GM18873 (cell line): ENCODE results near the gene WWOX.

ENCODE experiments used
- ATAC-seq: cut with Tn5 transposase; IDR thresholded peaks from one replicate; pipeline ENCODE4 v1.9.1; 2021; ENCODE audit warnings: mild to moderate bottlenecking, moderate library complexity, moderate number of reproducible peaks; ENCODE audit not compliant: unreplicated experiment, low FRiP score

The WWOX gene

GRCh38 chr16:79154086-79154485 is 1054.6 kb downstream of the WWOX start:
- ATAC-seq: no peak

- ATAC-seq: no peak
Observed at GRCh38 chr16:79155471-79155870, 1056.0 kb downstream of the WWOX start.

DNA sequence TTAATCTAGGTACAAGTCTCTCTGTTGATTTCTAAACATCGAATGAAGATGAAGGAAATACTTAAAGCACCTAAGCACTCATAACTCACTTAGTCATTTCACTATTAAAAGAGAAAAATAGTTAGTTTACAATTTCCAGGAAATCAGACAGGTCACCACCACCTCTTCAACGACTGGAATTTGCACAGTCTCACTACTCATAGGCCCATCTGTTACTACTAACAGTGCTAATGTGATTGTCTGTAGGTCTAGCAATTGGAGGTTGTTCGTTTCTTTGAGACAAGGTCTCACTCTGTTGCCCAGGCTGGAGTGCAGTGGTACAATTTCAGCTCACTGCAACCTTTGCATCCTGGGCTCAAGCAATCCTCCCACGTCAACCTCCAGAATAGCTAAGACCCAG is 1056.5 kb downstream of the WWOX start:
- ATAC-seq: no peak

- no peak for ATAC-seq
Observed at GRCh38 chr16:79156761-79157160, 1057.3 kb downstream of the WWOX start.

DNA sequence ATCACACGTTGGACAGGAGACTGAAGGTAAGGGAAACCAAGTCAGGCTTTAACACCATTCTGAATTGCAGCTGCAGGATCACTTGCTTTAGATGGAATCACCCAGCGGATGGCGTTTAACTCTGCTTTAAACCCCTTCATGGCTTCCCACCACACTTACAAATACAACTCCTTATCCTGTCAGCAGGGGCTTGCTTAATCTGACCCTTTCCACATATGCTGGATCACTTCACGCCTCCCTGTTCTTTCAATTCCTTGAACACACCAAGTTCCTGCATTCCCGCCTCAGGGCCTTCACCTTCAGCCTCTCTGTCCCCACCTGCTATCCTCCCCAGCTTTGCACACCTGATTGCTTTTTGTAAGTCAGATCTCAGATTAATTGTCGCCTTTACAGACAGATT is 1058.9 kb downstream of the WWOX start:
- ATAC-seq: no peak

DNA sequence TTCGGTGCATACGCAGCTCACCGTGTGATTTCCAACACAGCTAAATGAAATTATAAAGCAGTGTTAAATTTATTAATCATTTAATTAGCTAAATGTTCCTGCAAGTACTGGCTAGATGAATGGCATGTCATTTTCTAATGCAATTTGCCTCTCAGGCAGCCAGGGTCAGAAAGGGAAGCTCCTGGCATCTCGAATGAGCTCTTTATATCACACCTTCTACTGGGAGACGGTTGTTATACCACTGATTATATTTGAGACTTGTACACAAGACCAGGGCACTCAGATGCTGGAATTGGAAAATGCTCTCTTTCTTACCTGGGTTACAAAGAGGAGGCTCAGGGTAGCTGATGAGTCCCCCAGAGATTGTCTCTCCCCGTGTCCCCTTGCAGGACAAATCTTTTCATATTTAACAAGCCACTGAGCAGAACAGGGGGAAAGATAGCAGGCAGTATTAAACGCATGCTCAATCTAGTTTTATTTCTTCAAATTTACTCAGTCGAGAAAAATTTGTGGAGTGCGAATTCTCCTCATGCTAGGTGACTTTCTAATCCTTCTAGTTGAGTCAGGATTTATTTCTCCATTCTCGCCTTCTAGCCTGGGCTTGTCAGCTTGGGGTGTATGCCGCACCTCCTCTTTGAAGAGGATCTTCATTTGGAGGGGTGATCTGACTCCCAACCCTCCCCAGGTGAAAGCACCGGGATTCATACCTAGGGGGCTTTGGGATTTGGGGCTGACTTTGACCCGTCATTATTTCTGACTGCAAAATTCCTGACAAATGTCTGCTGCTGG is 1060.0 kb downstream of the WWOX start:
- ATAC-seq: no peak

- ATAC-seq: no peak
Observed at GRCh38 chr16:79162977-79163376, 1063.5 kb downstream of the WWOX start.

DNA sequence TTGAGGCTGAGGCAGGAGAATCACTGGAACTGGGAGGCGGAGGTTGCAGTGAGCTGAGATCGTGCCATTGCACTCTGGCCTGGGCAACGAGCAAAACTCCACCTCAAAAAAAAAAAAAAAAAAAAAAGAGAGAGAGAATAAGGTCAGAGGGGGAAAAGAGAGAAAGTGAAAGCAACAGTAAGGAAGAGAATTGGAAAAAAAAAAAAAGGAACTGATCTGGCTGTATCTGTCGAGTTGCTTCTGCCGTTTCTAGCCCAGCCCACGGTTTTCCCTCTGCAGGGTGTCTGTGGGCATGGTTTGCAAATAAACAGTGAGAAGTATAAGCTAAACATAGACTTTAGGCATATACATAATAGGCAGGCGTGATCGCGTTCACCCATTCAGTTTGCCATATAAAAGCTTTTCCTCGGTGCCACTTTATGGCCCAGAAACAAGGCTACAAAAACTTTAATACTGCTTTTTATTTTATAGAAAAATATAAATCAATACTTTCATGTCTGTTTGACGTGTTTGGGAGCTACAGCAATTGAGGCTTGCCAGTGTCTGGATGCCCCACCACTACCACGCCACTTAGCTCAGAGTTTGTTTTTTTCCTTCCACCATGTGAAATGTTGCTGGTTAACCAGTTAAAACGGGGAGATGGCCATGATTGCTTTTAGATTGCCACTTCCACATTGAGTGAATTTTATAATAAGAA is 1064.4 kb downstream of the WWOX start:
- ATAC-seq: no peak

DNA sequence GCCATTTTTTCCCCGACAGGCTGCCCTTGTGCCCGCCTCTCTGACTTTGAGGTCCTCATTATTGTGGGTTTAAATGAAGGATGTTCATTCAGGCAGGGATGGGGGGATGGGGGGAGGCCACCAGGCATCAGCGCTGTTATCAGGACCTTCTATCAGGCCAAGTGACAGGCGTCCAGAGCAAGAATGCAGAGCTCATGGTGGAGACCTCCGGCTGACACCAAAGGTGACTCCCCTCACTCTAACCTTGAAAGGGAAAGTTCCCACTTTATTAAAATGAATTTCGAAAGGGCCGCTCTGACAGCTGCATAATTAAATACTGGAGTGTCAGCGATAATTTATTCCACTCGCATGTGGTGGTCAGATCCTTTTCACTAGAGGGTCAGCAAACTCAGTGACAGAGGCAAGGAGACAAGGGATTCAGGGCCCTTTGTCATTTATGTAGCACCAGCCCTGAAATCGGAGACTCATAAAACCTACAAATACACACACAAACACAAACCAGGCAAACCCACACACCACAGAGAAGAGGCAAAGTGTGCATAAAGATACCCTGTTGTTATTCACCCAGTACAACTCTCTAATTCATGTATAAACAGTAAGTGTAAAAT is 1065.0 kb downstream of the WWOX start:
- ATAC-seq: no peak

- ATAC-seq: no peak
Observed at GRCh38 chr16:79165079-79165478, 1065.6 kb downstream of the WWOX start.

GRCh38 chr16:79165506-79165905 is 1066.1 kb downstream of the WWOX start:
- no peak for ATAC-seq

DNA sequence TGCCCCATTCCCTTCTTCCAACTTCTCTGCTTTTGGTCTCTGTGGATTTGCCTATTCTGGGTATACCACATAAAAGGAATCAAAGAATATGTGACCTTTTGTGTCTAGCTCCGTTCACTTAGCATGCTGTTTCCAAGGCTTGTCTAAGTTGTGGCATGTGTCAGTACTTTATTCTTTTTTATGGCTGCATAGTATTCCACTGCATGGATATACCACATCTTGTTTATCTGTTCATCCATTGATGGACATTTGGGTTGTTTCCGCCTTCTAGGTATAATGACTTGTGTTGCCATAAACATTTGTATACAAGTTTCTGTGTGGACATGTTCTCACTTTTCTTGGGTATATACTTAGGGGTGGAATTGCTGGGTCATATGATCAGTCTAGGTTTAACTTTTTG is 1068.4 kb downstream of the WWOX start:
- no peak for ATAC-seq

DNA sequence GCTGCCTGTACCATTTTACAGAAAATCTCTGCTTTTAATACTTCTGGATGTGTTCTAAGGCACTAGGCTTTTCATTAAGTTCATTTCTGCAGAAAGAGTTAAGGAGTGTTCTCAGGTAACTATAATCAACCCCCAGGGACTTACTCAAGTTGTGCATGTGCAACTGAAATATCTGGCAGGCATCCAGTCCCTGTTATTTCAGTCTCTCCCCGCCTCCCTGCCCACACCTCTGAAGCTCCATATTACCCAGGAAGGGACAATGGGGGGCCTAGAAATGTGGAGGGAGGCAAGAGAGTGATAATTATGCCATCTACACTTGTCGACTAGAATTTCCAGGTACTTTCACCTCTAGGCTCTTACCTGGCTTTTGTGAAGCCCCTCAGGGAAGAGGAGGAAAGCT is 1068.9 kb downstream of the WWOX start:
- ATAC-seq: no peak

- ATAC-seq: no peak
Observed at GRCh38 chr16:79169239-79169638, 1069.8 kb downstream of the WWOX start.

DNA sequence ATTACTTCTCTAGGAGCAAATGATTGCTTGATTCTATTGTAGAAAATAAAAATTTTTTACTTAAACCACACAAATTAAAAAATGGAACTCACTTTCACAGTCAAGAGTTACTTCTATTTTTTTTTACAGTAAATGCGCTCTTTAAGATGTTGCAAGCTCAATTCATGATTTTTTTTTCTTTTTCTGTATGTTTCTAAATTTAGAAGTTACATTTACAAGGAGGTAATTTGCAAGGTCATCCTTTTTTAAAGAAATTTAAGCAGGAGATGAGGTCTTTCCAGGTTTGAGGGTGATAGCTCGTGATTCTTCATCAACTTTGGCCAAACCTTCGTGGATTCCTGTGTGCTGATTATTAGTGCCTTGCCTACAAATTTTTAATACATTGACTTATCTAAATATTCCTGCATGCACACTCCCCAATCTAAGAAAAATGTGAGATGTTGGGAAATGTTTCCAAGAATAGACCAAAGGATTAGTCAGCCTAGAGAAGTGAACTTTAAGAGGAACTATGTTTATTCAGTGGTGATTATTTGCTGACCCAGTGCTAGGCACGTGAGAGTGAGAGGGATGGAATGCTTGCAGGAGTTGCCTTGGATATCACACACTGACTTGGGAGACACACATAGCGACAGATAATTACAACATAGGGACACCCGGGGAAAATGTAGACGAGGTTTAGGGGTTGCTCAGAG is 1071.2 kb downstream of the WWOX start:
- no peak for ATAC-seq

GRCh38 chr16:79171504-79171903 is 1072.0 kb downstream of the WWOX start:
- ATAC-seq: no peak

DNA sequence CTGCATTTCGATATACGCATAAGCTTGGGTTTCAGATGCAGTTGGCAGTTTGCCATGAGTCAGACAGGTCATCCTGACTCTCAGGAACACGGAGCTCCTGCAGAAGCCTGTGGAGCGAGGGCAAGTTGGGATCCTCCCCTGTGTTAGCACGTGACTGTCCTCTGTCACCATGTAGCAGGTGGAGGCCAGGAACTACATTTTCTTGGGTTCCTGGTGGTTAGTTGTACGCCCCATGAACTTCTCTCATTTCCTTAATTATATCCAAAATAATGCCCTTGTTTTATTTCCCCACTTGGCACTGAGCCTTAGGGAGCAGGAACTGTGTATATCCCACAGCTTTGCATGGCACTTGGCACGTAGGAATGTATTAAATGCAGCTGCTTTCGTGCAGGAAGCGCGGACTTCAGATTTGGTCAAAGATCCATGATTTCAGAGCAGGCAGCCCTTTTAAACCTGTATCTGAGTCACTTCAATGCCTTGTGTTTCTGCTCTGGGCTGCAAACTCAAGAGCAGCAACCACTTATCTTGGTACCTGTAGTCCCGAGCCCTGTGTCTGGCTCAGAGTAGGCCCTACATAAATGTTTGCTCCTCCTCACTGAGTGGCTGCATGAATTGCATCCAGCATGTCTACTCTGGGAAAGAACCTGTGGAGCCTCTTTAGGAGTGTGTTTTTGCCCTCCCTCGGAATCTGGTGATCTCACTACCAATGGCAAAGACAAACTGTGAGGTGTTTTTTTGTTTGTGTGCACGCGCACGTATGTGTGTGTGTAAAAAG is 1072.7 kb downstream of the WWOX start:
- no peak for ATAC-seq

- no peak for ATAC-seq
Observed at GRCh38 chr16:79172976-79173500, 1073.6 kb downstream of the WWOX start.

- ATAC-seq: no peak
Observed at GRCh38 chr16:79173919-79174318, 1074.5 kb downstream of the WWOX start.
